ENCODE measurements around the gene ANAPC5. TPM values are rescaled to one million over a fixed set of nuclear protein-coding genes. Genes with fewer than 3 reads are reported as not detected.
"Not testable (repeated sequence)": the region's sequence is repeated elsewhere in the genome, so short reads cannot be mapped to it uniquely, and the experiment has no call there.

ANAPC5 gene
- total RNA-seq, 1 donor from 2014 or later, result 114 TPM

DNA sequence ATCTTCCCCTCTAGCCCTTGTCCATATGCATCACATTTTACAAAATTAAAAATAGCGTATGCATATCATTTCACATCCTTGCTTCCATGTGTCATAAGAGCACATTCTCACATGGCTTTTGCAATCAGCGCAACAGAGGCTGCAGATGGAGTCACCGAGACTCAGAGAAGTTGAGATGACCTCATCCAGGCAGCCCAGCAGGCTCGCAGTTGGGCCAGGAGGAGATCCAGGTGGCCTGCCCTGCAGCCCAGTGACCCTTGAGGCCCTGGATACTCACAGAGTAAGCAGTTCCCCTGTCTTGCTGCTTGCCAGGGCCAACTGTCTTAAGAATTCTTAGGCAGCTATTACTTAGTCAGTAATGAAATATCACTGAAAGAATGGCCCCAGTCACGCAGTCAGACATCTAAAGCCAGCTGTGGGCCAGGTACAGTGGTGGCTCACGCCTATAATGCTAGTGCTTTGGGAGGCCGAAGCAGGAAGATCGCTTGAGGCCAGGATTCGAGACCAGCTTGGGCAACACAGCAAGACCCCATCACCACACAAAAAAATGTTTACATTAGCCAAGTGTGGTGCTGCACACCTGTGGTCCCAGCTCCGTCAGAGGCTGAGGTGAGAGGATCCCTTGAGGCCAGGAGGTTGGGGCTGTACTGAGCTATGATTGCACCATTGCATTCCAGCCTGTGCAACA, 64.8 kb downstream of the ANAPC5 start:
- DNase-seq (ENCODE audit: extremely low read depth, low read depth, low spot score), result no peak

DNA sequence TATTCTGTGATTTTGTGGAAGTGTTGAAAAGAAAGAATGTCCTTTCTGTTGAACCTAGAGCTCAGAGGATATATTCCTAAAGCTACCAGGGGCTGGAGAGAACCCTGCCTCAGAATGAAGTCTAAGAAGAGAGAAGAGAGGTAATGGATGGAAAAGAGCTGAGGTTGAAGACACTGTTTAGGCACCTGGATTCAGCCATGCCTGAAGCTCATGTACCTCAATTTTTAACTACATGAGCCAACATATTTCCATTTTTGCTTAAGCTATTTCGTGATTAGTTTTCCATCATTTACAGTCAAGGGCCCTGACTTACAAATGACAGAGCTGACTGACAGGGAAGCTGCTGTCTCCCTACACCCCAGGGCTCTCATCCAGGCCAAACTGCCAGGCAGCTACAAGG, 66.4 kb downstream of the ANAPC5 start:
- no peak for DNase-seq (ENCODE audit: extremely low read depth, low read depth, low spot score)

DNA sequence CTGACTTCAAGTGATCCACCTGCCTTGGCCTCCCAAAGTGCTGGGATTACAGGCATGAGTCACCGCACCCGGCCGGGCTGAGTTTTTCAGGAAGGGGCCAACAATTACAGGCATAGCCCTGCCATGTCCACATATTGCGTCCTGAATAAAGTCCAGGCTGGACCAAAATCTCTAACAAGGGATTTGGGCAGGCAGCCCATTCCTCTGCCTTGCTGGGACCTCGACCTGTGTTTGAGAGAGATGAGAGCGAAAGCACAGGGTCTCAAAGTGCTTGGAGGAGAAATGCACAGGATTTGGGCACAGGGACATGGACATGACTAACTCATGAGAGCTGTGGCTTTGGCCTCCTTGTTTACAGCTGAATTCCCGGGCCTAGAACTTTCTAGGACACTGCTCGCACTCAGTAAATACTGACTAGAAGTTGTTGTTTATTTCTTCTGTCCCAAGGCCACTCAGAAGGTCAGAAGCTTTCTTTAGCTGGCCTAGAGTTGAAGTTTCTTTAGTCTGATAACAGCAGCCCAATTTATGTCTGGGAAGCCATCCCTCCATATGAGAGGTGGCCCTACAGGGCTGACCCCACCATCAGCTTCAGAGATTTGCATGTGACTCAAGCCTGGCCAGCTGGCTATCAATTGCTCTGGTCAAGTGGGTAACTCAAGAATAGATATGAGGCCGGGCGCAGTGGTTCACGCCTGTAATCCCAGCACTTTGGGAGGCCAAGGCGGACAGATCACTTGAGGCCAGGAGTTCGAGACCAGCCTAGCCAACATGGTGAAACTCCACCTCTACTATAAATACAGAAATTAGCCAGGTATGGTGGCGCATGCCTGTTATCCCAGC, 67.4 kb downstream of the ANAPC5 start:
- no peak for DNase-seq (ENCODE audit: extremely low read depth, low read depth, low spot score)

DNA sequence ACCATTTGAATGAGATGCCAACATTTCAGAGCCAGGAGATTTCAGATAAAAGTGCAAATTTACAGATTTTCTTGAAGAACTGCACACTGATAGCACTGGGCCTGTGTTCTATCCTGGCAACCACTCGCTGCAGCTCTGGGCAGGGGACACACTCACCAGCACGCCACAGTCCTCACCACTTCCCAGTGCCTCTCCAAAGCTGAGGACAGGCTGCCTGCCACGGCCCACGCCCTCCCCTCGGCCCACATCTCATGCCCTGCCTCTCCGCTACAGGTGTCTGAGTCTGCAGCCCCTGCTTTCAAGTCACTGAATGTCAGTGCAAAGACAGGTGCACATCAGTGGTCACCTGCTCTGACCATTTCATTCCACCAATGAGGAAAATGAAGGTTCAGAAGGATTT, 68.4 kb downstream of the ANAPC5 start:
- no peak for DNase-seq (ENCODE audit: extremely low read depth, low read depth, low spot score)

DNA sequence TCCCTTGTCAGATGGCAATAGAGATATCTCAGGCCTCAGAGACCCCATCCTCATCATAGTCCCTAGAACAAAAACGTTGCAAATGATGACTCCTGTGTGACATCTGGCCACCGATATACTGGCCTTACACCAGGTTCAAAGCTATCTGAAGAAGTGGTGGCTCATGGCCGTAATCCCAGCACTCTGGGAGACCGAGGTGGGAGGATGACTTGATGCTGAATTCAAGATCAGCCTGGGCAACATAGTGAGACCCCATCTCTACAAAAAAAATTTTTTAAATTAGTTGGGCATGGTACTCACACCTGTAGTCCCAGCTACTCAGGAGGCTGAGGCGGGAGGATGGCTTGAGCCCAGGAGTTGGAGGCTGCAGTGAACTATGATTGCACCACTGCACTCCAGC, 68.8 kb downstream of the ANAPC5 start:
- DNase-seq (ENCODE audit: extremely low read depth, low read depth, low spot score), result no peak

DNA sequence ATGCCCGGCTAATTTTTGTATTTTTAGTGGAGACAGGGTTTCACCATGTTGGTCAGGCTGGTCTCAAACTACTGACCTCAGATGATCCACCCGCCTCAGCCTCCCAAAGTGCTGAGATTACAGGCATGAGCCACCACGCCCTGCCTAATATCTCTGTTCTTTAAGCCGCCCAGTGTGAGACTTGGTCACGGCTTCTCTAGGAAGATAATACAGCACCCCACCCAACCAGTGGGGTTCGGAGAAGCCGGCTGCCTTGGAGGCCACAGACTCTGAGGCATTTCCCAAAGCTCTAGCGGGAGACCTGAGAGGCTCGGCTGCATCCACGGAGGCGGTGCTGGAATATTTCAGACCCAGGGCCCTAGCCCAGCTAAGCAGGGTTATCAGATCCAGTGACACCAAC, 69.3 kb downstream of the ANAPC5 start:
- DNase-seq (ENCODE audit: extremely low read depth, low read depth, low spot score), result not testable (repeated sequence)

DNA sequence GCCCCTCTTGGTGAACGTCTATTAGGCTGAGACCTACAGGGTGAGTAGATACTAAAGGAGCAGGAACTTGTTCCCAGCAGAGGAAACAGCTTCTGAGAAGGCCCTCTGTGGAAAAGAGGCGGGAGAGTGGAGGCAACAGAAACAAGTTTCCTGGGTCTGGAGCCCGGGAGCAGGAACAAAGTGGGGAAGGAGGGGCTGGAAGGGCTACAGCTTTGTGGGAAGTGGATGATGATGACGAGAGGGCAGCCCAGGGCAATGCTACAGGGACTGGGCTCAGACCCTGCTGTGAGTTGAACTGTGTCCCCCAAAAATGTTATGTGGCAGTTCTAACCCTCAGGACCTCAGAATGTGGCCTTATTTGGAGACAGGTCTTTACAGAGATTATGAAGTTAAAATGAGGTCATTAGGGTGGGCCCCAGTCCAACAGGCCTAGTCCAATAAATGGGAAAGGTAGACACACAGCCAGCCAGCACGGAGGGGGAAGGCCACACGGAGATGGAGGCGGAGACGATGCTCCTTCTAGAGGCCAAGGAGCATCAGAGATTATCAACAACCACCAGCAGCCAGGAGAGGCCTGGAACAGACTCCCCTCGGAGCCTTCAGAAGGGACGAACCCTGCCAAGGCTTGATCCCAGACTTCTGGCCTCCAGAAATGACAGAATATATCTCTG, 70.0 kb downstream of the ANAPC5 start:
- DNase-seq (ENCODE audit: extremely low read depth, low read depth, low spot score), result no peak

DNA sequence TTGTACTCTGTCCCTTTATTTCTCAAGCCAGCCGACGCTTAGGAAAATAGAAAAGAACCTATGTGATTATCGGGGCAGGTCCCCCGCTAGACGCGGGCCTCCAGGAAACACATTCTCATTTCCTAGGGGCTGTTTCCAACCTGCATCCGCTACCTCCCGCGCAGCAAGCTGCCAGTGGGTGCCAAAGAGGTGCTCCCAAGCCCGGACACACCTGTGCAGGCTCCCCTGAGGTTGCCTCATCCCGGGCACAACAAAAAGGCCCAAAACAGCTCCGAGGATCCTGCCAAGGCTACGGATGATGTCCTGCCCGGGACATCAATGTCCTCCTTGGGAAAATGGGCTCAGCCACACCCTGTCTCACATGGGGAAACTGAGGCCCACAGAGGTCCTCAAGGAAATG, 71.1 kb downstream of the ANAPC5 start:
- not testable (repeated sequence) for DNase-seq (ENCODE audit: extremely low read depth, low read depth, low spot score)

DNA sequence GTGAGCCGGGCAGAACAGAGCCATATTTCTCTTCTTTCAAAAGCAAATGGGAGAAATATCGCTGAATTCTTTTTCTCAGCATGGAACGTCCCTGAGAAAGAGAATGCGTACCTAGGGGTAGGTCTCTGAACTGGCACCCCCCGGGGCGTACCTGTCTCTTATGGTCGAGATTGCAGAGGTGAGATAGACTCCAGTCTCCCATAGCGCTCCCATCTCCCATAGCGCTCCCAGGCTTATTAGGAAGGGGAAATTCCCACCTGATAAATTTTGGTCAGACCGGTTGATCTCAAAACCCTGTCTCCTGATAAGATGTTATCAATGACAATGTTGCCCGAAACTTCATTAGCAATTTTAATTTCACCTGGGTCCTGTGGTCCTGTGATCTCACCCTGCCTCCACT, 71.7 kb downstream of the ANAPC5 start:
- DNase-seq (ENCODE audit: extremely low read depth, low read depth, low spot score), result not testable (repeated sequence)

DNA sequence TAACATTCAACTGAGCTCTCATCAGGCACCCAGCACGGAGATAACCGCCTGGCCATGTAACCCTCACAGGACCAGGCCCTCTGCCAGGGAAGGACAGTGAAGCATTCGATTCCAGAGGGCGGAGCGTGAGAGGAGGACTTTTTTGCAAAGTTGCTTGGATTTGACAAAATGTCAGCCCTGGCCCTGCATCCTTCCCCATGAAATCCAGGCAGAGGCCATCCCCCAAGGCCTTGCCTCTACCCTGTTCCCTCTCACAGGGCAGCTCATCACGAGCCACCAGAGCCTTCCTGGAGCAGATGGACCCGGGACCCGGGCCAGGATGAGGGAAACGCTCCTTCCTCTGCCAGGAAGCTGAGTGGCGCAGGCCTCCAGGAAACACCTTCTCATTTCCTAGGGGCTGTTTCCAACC, 72.7 kb downstream of the ANAPC5 start:
- no peak for DNase-seq (ENCODE audit: extremely low read depth, low read depth, low spot score)

DNA sequence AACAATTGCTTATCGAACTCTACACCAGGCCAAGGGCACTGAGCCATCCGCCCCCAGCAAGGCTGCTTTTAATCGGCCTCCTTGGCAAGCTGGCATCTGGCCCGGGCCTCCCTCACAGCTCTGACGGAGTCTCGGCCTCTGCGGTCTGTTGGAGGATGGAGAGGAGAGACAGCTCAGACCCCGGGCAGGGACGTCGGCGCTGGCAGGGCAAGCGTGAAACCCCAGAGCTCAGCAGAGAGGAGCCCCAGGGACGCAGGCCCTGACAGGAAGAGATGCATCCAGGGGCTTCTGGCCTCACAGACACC, 73.2 kb downstream of the ANAPC5 start:
- DNase-seq (ENCODE audit: extremely low read depth, low read depth, low spot score), result peak; percentile 44

DNA sequence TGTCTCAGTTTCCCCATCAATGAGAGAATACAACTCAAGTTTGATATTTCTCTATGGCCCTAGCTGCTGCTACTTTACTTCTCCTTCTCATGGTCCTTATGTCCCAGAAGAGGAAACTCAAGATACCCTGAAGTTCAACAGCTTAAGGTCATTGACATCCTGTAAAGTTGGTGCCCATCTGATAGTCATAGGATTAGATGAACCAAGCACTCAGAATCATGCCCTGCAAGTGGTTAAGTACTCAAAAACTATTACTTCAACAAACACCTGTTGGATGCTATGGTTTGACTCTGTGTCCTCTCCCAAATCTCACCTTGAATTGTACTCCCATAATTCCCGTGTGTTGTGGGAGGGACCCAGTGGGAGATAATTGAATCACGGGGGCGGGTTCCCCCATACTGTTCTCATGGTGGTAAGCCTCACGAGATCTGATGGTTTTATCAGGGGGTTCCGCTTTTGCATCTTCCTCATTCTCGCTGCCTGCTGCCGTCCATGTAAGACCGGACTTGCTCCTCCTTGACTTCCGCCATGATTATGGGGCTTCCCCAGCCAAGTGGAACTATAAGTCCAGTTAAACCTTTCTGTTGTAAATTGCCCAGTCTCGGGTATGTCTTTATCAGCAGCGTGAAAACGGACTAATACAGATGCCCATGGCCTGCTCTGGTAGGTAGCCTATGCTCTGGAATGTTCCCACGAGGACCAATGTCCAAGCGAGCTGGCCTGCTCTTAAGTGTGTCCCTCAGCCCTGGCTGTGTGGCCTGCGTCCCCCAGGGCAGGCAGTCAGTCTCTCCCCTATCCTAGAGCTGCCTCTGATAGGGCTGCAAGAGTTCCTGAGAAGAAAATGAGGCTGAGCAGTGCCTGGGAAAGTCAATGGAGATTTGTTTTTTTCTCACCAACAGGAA, 73.8 kb downstream of the ANAPC5 start:
- DNase-seq (ENCODE audit: extremely low read depth, low read depth, low spot score), result no peak

DNA sequence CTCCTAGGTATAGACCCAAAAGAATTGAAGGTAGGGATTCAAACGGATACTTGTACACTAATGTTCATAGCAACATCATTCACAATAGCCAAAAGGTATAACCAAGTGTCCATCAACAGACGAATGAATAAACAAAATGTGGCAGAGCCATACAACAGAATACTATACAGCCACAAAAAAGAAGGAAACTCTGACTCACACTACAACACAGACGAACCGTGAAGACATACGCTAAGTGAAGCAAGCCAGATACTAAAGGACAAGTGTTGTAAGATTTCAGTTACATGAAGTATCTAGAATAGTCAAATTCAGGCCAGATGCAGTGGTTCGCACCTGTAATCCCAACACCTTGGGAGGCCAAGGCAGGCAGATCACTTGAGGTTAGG, 74.8 kb downstream of the ANAPC5 start:
- DNase-seq (ENCODE audit: extremely low read depth, low read depth, low spot score), result no peak

DNA sequence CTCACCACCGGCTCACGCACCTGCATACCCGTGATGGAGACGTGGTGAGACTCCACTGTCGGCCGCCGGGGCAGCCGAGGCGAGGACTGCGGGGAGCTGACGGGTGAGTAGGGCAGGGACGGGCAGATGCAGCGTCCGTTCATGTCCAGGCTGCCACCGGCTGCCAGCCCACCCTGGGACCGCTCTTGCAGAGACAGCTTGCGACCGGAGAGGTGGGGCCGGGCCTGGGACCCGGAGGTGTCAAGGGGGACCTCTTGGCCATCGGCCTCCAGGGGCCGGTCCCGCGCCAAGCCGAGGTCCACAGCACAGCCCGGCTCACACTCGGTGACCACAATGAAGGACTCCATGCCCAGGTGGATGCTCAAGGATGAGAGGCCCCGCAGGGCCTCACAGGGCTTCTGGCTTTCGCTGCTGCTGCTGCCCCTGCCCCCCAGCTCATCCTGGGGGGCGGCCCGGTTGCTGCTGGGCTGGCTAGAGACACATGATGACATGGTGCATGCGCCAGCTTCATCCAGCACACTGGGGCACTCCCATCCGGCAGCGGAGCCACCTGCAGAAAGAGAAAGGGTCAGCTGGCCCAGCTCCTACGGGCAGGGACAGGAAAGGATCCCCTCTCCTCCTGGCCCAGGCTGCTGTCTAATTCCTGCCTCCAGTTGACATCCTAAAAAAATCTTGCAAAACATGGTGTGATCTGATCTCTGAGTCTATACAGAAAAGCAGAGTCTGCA, 78.0 kb downstream of the ANAPC5 start:
- no peak for DNase-seq (ENCODE audit: extremely low read depth, low read depth, low spot score)

DNA sequence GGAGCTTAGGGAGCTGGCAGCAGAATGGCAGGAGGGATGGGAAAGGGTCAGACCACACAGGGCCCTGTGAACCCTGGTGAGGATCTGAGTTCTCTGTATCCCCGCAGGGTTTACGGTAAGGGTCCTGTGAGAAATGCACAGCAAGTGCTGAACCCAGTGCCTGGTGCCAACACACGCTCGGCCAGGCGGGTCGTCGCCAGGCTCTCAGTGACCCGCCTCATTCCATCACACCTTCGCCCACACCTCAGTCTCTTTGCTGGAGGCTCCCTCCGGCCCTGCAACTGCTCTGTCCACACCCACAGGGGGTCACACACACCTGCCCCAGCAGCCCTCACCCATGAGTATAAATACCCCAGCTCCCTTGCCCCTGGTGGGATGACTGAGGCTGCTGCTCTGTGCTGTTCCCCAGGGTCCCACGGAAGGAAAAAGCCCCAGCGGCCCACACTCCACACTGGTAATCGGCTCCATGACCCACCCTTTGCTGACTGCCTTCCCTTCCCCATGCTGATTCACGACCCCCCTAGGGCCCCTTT, 78.8 kb downstream of the ANAPC5 start:
- no peak for DNase-seq (ENCODE audit: extremely low read depth, low read depth, low spot score)

DNA sequence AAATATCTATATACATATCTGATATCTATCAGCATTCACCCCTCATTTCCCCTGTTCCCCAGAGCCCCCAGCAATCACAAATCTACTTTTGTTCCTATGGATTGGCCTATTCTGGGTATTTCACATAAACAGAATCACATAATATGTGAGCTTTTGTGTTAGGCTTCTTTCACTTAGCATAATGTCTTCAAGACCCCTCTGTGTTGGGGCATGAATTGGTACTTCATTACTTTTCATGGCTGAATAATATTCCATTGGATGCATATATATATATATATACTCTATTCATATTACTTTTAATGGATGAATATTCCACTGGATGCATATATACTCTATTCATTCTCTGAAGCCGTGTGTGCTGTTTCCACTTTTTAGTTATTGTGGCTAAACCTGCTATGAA, 84.4 kb downstream of the ANAPC5 start:
- no peak for DNase-seq (ENCODE audit: extremely low read depth, low read depth, low spot score)

DNA sequence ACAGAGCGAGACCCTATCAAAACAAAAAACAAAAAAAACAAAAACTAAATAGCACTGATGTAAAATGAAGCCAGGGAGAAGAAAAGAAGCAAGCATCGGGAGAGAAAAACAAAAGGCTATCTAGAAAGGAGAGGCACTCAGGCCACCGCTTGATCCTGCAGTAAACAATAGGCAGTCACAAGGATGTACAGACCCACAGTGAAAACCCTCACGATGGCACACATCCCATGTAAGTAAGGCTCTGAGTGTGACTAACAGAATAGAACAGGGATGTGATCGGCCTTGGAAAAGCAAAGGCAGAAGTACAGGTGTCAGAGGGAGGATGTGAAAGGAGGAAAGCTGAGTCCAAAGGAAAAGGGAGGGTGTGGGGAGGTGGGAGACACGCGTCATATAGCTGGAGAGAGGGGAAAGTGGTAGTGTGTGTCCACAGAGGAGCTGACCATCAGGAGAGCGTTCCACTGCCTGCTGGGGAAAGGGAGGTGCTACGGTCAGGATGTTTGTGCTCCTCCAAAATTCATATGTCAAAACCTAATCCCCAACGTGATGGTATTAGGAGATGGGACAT, 87.2 kb downstream of the ANAPC5 start:
- DNase-seq (ENCODE audit: extremely low read depth, low read depth, low spot score), result no peak

DNA sequence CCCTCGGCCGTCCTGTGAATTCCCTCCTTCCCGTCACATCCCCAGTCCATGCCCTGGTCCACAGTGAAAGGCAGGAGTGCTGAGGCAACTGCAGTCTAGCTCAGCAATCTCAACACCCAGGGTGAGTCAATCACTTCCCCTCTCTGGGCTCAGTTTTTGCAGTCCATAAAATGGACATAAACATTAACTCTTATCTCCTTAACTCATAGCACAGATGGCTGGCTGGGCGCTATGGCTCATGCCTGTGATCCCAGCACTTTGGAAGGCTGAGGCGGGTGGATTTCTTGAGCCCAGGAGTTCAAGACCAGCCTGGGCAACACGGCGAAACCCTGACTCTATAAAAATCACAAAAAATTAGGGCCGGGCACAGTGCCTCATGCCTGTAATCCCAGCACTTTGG, 88.1 kb downstream of the ANAPC5 start:
- DNase-seq (ENCODE audit: extremely low read depth, low read depth, low spot score), result no peak

DNA sequence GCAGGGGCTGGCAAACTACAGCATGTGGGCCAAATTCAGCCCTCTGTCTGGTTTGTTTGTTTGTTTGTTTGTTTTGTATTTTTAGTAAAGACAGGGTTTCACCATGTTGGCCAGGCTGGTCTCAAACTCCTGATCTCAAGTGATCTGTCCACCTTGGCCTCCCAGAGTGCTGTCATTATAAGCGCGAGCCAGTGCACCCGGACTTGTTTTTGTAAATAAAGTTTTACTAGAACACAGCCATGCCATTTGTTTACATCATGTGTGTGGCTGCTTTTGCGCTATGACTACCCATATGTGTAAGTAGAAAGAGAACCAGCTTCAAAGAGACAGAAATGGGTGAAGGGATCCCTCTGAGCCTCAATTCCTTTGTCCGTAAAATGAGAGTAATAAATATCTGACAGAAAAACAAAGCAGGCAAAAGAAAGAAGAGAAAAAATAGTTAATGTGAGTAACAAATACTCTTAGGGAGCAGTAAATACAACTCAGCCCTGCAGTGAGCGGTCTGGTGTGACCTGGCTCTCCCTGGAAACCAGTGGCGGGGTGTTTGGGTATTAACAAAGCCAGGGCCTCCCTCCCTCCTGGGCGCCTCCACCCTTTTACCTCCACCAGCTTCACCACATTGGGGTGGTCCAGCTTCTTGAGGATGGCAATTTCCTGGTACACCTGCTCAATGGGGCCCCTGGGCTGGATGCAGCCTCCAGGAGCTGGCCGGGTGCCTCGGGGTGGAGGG, 88.8 kb downstream of the ANAPC5 start:
- no peak for DNase-seq (ENCODE audit: extremely low read depth, low read depth, low spot score)

Measured in glomerular endothelial cell (primary cell).